ENCODE data around the gene TPH2.

The TPH2 gene

GRCh38 chr12:71958993-71959578 is 20.4 kb downstream of the TPH2 start:
- DNase-seq (ENCODE audit: low read depth in 2 of 2): no peak

DNA sequence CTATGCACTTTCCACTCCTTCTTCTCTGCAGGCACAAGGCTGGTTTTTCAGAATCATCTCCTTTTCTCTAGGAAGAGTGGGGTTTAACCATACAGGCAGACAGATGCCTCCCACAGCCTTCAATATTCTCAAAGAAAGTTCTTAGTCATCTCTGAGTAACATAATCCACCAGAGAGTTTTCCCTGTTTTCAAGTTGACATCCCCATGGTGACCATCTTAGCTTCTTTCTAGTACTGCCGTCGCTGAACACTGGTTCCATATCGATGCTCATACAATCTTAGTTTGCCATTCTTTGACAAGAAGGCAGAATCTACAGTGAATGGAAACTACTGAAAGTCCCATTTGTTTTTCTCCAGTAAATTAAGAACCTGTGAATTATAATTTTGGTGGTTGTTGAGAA is 28.6 kb downstream of the TPH2 start:
- DNase-seq (ENCODE audit: low read depth in 2 of 2): no peak

DNA sequence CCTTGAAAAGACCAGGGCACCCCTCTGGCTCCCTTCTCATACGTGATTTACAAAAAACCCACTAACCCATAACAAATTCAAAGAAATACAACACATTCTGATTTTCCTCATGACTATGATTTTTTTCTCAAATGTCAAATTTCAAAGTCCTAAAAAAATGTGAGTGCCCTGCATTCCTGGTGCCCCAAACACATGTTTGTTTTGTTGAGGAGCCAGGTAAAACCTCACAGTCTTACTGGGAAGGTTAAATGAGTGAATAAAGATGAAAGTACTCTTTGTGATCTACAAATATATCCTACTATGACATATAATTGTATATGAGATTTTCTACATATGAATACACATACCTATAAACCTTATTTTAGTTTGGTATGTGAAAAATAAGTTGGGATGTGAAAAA is 30.7 kb downstream of the TPH2 start:
- no peak for DNase-seq (ENCODE audit: low read depth in 2 of 2)

DNA sequence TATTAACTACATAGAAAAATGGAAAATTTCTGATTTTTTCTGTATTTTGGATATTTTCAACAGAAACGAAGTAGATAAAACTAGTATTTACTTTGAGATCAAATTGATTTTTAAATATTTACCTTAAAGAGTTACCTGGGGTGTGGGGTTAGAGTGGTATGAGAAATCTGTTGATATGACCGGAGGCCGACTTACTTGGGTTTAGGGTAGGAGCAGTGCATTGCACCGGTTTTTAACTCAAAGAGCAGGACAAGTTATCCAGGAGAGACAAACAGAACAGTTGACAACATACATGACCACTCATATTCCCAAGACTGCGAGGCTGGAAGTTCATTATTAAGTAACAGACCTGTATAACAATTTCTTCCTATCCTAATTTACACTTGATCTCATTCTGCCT is 31.4 kb downstream of the TPH2 start:
- no peak for DNase-seq (ENCODE audit: low read depth in 2 of 2)

DNA sequence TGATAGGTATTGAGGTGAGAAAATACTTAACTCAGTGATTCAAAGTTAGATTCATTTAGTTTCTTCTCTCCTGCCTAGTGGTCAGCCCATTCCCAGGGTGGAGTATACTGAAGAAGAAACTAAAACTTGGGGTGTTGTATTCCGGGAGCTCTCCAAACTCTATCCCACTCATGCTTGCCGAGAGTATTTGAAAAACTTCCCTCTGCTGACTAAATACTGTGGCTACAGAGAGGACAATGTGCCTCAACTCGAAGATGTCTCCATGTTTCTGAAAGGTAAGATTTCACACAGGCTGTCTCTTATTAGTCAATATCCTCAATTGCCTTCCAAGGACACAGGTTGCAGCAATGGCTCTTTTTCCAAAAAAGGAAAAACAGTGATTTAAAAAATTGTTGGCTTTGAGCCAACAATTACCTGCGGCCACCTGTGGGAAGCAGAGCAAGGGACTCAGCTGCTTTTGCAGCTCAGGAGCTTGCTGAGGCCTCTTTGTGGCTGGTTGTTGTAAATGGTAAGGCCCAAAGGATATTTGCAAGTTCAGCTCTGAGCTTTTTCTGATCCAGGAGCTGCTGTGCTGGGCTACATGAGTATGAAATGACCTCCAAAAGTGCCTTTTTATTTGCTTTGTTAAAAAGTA is 33.9 kb downstream of the TPH2 start:
- no peak for DNase-seq (ENCODE audit: low read depth in 2 of 2)

GRCh38 chr12:71973687-71974086 is 35.0 kb downstream of the TPH2 start:
- no peak for DNase-seq (ENCODE audit: low read depth in 2 of 2)

GRCh38 chr12:71980538-71980937 is 41.9 kb downstream of the TPH2 start:
- no peak for DNase-seq (ENCODE audit: low read depth in 2 of 2)

- DNase-seq (ENCODE audit: low read depth in 2 of 2): no peak
Observed at GRCh38 chr12:71981149-71981548, 42.5 kb downstream of the TPH2 start.

- DNase-seq (ENCODE audit: low read depth in 2 of 2): no peak
Observed at GRCh38 chr12:71994715-71995114, 56.1 kb downstream of the TPH2 start.

DNA sequence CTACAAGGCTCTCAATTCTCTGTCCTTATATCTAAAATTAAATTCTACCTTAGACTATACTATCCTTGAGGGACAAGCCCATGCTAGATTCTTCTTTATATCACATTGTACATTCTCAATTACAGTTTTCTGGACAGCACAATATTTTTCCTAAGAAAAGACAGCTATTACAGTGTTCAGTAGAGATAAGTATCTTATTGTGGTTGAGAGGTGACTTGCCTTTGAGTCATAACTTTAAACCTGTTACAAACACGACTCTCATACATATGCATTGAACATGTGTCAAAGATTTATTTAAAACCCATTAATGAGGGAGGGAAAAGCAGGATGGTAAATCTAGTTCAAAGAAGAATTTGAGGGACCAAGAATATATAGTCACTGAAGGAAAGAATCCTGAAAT is 61.1 kb downstream of the TPH2 start:
- no peak for DNase-seq (ENCODE audit: low read depth in 2 of 2)

DNA sequence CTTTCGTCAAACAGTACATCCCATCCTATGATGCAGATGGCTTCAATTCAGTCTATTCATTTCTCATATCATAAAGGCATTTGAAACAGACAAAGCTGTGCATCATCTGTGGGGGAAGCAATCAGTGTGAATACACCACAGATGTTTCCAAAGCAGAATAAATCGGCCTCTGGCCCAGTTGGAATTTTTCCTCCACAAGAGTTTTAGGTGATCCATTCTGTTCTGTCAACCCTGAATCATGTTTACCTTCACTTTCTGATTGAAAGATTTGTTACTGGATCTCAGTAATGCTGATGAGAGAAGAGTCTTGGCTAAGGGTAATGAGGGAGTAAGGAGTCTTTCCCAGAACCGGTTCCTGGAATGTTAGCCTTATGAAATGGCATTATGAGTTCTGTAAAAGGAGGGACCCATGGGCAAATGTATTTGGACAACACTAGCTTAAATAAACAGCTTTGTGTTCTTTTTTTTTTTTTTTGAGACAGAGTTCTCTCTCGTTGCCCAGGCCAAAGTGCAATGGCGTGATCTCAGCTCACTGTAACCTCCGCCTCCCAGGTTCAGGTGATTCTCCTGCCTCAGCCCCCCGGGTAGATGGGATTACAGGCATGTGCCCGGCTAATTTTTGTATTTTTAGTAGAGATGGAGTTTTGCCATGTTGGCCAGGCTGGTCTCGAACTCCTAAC is 62.5 kb downstream of the TPH2 start:
- no peak for DNase-seq (ENCODE audit: low read depth in 2 of 2)

DNA sequence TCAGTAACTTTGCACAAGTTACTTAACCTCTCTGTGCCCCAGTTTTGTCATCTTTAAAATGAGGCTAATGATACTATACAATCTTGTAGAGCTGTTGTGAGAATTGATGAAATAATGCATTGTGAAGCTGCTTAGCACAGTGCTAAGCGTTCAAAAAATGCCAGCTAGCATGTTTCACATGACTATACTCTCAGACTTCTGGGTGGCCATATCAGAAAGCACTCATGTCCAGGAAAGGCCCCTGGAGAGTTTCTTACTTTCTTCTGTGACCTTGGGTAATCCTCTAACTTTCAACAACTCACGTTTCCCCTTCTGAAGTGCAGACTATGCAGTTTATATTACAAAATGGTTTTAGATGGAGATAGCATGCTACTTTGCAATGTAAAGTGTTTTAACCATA is 68.1 kb downstream of the TPH2 start:
- DNase-seq (ENCODE audit: low read depth in 2 of 2): no peak

- no peak for DNase-seq (ENCODE audit: low read depth in 2 of 2)
Observed at GRCh38 chr12:72010356-72010755, 71.7 kb downstream of the TPH2 start.

DNA sequence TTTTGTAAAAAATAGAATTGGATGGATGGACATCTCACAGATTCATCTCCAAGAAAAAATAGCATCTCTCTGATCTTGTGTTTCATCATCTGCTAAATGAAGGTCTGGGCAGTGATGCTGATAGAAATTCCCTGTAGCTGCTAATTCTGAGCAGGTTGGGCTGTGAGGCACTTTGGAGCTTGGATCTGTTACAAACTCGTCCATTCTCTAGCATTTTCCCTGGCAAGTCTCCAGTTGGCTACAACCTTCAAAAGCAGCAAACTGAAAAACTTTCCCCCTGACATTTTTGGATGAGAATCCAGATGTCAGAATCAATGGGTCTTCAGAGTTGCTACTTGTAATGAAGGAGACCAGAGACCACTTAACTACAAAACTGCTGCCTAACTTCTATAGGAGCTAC is 72.7 kb downstream of the TPH2 start:
- DNase-seq (ENCODE audit: low read depth in 2 of 2): no peak

DNA sequence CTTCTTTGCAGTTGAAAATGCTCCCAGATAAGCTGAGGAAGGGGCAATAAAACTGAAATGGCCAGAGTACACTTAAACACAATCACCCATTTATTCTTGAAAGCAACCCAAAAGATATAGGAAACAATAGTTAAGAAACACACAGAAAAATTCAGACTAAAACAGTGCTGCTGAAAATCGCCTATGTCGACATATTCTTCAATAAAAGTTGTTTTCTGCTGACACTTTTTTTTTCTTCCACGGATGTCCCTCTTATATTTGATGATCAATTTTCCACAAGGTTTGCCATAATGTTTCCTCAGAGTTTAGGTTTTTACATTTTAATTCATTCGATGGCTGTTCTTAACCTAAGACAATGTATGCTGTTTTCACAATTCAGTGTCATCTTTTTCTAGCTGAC is 74.2 kb downstream of the TPH2 start:
- DNase-seq (ENCODE audit: low read depth in 2 of 2): no peak

DNA sequence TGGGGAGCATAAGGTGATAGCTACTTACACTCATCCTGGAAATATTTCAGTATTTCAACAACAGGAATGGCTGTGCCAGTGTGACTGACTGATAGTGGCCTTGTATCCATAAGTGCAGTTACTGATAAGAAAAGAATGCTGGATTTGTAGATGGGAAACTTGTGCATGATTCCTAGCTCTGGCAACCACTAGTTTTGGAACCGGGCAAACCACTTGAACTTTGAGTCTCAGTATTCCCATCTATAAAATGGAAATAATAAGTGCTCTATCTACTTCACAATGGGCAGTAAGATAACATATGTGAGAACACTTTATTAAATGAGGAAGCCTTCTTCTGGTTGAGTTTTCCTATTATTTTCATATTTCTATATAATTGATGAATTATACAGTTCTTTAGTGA is 77.2 kb downstream of the TPH2 start:
- DNase-seq (ENCODE audit: low read depth in 2 of 2): no peak

GRCh38 chr12:72017054-72017651 is 78.5 kb downstream of the TPH2 start:
- DNase-seq (ENCODE audit: low read depth in 2 of 2): peak; percentile 13 to 60

- no peak for DNase-seq (ENCODE audit: low read depth in 2 of 2)
Observed at GRCh38 chr12:72018036-72018435, 79.4 kb downstream of the TPH2 start.

DNA sequence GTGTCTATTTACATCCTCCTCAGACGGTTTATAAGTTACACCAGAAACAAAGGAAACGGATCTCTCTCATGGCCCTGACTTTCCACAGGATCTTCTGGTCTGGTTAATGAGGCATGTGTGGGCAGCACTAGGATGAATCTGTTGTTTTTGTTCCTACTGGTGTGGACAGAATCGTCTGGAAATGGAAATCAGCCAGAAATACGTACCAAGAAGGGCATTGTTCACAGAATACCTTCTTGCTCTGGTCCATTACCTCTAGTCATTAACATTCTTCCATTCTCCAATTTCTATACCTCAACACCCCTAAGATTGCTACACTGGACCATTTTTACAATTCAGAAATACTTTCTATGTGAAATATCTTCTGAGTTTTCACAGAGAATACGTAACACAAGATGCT is 86.0 kb downstream of the TPH2 start:
- no peak for DNase-seq (ENCODE audit: low read depth in 2 of 2)

GRCh38 chr12:72025524-72025923 is 86.9 kb downstream of the TPH2 start:
- no peak for DNase-seq (ENCODE audit: low read depth in 2 of 2)

GRCh38 chr12:72028966-72029365 is 90.3 kb downstream of the TPH2 start:
- DNase-seq (ENCODE audit: low read depth in 2 of 2): no peak

- DNase-seq (ENCODE audit: low read depth in 2 of 2): no peak
Observed at GRCh38 chr12:72030277-72030676, 91.6 kb downstream of the TPH2 start.

GRCh38 chr12:72031066-72031465 is 92.4 kb downstream of the TPH2 start:
- no peak for DNase-seq (ENCODE audit: low read depth in 2 of 2)

Measured in stimulated activated CD4-positive, alpha-beta T cell treated with anti-CD3 and anti-CD28 coated beads, Interleukin-12 subunit alpha, Interleukin-12 subunit beta, amount 100 ng/mL, for 24 hours (primary cell).